HL-60 (cell line): ENCODE results near the gene PKD1L1.

Experiments used
- CTCF ChIP-seq: IDR thresholded peaks from one replicate; pipeline ENCODE4 v1.5.1; 2011; ENCODE audit warnings: low read length, control low read depth, inconsistent platforms; ENCODE audit not compliant: insufficient read depth
- GABPA ChIP-seq: IDR thresholded peaks from 2 replicates; pipeline ENCODE4 v1.6.1; 2012; ENCODE audit warnings: low read depth
- POLR2AphosphoS5 ChIP-seq: IDR thresholded peaks from 2 replicates; pipeline ENCODE4 v1.6.1; 2012; ENCODE audit warnings: low read depth
- REST ChIP-seq: IDR thresholded peaks from 2 replicates; pipeline ENCODE4 v1.6.1; 2012; ENCODE audit warnings: low read depth; ENCODE audit not compliant: insufficient replicate concordance
- SPI1 ChIP-seq: IDR thresholded peaks from 2 replicates; pipeline ENCODE4 v1.6.1; 2012; ENCODE audit warnings: low read depth, mild to moderate bottlenecking, borderline replicate concordance

- TF ChIP-seq CTCF (no peak), REST (no peak), SPI1 (no peak), POLR2AphosphoS5 (no peak), GABPA (no peak)
Measured at GRCh38 chr7:47814905-47815613, 133.2 kb downstream of the PKD1L1 start.
